Ovary (tissue), 9 donors: ENCODE results near the gene F12. TPM values are rescaled to one million over a fixed set of nuclear protein-coding genes. Genes with fewer than 3 reads are reported as not detected.

Experiments
- DNase-seq, 5 donors: peaks; one replicate each; pipeline ENCODE4 v3.0.0-alpha.2; 2019 to 2020
- H3K27ac ChIP-seq, 2 donors: fragments of 200-600 bp; one replicate each; pipeline versions ENCODE4 v1.5.1 to v1.8.0; 2019 to 2022
- H3K27me3 ChIP-seq: fragments of 200-600 bp; one replicate; pipeline ENCODE4 v1.8.0; 2022
- H3K36me3 ChIP-seq: fragments of 200-600 bp; sonication (generic); one replicate; pipeline ENCODE4 v1.5.1; 2019
- H3K4me1 ChIP-seq: one replicate; pipeline ENCODE4 v1.8.1; 2013; ENCODE audit warnings: mild to moderate bottlenecking, moderate library complexity; ENCODE audit not compliant: insufficient read depth
- H3K4me3 ChIP-seq: fragments of 200-600 bp; sonication (generic); one replicate; pipeline ENCODE4 v1.5.1; 2017
- H3K9me3 ChIP-seq, 2 donors: fragments of 200-600 bp in 1 of 2; sonication (generic) in 1 of 2; one replicate each; pipeline versions ENCODE4 v1.5.1 to v1.8.1; 2013 to 2019; ENCODE audit warnings: mild to moderate bottlenecking in 1 of 2, moderate library complexity in 1 of 2
- EP300 ChIP-seq: sonication (generic); formaldehyde crosslinking; IDR thresholded peaks from one replicate; pipeline ENCODE4 v1.6.1; 2017; ENCODE audit warnings: antibody characterized with exemption
- POLR2A ChIP-seq: fragments of 450-650 bp; IDR thresholded peaks from one replicate; pipeline ENCODE4 v1.6.1; 2017; ENCODE audit warnings: antibody characterized with exemption, mild to moderate bottlenecking, moderate library complexity
- WGBS, 3 donors: extraction: QIAGEN DNeasy Blood & Tissue Kit in 1 of 3; methylation state at CpG; one replicate each; pipeline versions ENCODE4 v1.1.5 to v1.1.7; 2013 to 2017; 5-methylcytosine and 5-hydroxymethylcytosine counted together
- intact Hi-C, 4 donors: fragments of 100-400 bp; cut with DNase I; formaldehyde crosslinking; loops; one replicate each; pipeline versions ENCODE4 v1.11.0 to v1.15.1; 2022 to 2023
- polyA plus RNA-seq, 2 donors: library from polyadenylated mRNA; stranded (reverse); fragments of 200-250 nt in 1 of 2; fragments of 350-450 nt in 1 of 2; fragmentation: Illumina TruSeq in 1 of 2; extraction: RNeasy Lipid Tissue Mini Kit (QIAGEN cat#74804) in 1 of 2; gene quantifications; one replicate each; pipeline ENCODE4 v1.2.3, GENCODE V29; 2013 to 2014
- total RNA-seq, 7 donors: library from RNA; depleted of rRNA in 2 of 7; stranded (reverse); fragments of >200 nt in 2 of 7; fragmentation: NEBNext Ultra II Directional in 3 of 7; extraction: Animal tissue kit (Norgen Biotek cat#: 25700) in 3 of 7; gene quantifications; one replicate each; pipeline versions ENCODE4 v1.1.0 to v1.2.4, GENCODE V29; 2016 to 2023
- TF ChIP-seq, protein P1 (sequence below), 3 donors: fragments of 450-650 bp in 2 of 3; fragments of 200-600 bp in 1 of 3; IDR thresholded peaks; one replicate each; pipeline versions ENCODE4 v1.5.1 to v1.8.0; 2016 to 2022; ENCODE audit warnings: antibody characterized with exemption in 3 of 3, mild to moderate bottlenecking in 1 of 3
- donor health status: DM: no; HTN: no; CAD: no; lungs with moderate emphysema.
- donor health status: DM: no; HTN: no; CAD: no.
- donor health status: Bipolar disorder and iron deficiency.
- donor health status: DM: yes; HTN: yes; CAD: no.
- donor health status: DM: no; HTN: no; CAD: no.
- donor health status: DM: yes; HTN: yes; CAD: no.

Gene F12
- total and polyA plus RNA-seq, 9 donors: 0.28 to 1.7 TPM; not detected in 7

DNA sequence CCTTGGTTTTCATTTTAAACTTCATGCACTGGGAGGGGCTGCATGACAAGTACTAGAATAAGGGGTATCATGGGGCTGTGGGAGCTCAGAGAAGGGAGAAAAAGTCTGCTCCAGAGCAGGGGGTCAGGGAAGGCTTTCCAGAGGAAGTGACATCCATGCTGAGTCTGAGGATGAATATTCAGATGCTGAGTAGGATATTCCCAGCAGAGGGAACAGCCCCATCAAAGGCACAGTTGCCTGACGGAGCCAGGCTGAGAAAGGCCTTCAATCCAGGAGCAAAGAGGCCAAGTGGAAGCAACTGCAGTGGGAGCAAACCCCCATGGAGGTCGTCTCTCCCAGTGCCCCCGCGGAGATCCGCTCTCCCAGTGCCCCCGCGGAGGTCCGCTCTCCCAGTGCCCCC, 13.3 kb downstream of the F12 start:
- H3K4me3 ChIP-seq: no peak overlapping the region
- H3K27me3 ChIP-seq: peaks cover 5% of the 10 kb centered on the region
- H3K27ac ChIP-seq: no peak overlapping the region
- H3K4me1 ChIP-seq: peaks cover 3% of the 10 kb centered on the region
- TF ChIP-seq POLR2A: no peak
- TF ChIP-seq EP300: no peak
- TF ChIP-seq, protein P1, sequence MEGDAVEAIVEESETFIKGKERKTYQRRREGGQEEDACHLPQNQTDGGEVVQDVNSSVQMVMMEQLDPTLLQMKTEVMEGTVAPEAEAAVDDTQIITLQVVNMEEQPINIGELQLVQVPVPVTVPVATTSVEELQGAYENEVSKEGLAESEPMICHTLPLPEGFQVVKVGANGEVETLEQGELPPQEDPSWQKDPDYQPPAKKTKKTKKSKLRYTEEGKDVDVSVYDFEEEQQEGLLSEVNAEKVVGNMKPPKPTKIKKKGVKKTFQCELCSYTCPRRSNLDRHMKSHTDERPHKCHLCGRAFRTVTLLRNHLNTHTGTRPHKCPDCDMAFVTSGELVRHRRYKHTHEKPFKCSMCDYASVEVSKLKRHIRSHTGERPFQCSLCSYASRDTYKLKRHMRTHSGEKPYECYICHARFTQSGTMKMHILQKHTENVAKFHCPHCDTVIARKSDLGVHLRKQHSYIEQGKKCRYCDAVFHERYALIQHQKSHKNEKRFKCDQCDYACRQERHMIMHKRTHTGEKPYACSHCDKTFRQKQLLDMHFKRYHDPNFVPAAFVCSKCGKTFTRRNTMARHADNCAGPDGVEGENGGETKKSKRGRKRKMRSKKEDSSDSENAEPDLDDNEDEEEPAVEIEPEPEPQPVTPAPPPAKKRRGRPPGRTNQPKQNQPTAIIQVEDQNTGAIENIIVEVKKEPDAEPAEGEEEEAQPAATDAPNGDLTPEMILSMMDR (IDR thresholded peaks at IDR 0.05): no peak
- intact Hi-C loops: no loop called here
- WGBS, 3 donors: 30 to 70% (median 58%) methylated on average over 8 of the region's 8 CpGs
- H3K9me3 ChIP-seq: no peaks in the 10 kb centered on the region
- DNase-seq: no peak
- no peaks in the 10 kb centered on the region for H3K36me3 ChIP-seq

DNA sequence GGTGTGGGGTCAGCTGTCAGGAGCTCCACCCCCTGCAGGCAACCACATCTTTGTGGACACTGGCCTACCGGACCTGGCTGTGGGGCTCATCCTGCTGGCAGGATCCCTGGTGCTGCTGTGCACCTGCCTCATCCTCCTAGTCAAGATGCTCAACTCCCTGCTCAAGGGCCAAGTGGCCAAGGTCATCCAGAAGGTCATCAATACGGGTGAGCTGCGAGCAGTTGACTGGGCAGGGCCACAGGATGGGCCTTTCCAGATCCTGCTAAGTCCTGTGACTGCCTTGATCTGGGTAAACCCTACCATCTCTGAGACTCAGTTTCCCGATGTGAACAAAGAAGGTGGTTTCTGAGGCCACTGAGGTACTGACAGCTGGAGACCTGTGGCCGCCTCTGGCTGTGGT, 15.4 kb downstream of the F12 start:
- Histone ChIP-seq H3K27ac (no peak overlapping the region), H3K4me3 (no peak overlapping the region), H3K9me3 (no peaks in the 10 kb centered on the region), H3K27me3 (peaks cover 4% of the 10 kb centered on the region), H3K4me1 (no peaks in the 10 kb centered on the region), H3K36me3 (no peaks in the 10 kb centered on the region)
- no peak for DNase-seq
- intact Hi-C loops: loop anchor here in 2 of 4 donors (5.0 kb wide), 2 partner anchors 58 to 108 kb away; no protein-coding TSS in a partner anchor
- 62 to 67% (median 65%) methylated on average over 5 of the region's 5 CpGs for WGBS, 3 donors
- no peak for TF ChIP-seq POLR2A

DNA sequence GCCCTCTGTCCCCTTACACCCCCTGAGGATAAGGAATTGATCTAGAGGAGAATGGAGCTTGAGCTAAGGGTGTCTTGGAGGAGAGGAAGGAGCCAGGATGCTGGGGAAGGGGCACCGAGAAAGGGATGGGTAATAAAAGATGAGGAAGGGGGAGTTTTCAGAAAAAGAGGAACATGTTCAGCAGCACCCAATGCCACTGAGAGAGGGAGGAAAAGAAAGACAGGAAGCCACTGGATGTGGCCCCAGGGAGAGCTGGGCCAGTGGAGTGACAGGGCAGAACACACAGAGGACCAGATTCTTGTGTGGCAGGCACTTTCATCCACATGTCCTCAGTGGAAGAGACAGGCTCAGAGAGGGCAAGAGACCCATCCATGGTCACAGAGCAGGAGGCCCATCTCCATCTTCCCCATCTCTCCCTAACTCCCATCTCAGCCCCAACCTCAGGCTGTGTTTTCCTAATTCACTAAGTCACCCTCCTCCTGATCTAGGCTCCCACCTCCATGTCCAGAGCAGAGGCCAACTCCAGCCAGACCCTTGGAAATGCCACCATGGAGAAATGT, 16.1 kb downstream of the F12 start:
- Histone ChIP-seq H3K27me3 (peaks cover under 1% of the 10 kb centered on the region), H3K9me3 (no peaks in the 10 kb centered on the region), H3K4me1 (no peaks in the 10 kb centered on the region), H3K4me3 (no peak overlapping the region), H3K27ac (no peak overlapping the region), H3K36me3 (no peaks in the 10 kb centered on the region)
- TF ChIP-seq EP300 (no peak), POLR2A (no peak)
- TF ChIP-seq, protein P1 (IDR thresholded peaks at IDR 0.05): no peak
- DNase-seq: no peak
- 73 to 81% (median 79%) methylated on average over 1 of the region's 1 CpG for WGBS, 3 donors
- intact Hi-C loops: loop anchor here in 2 of 4 donors (5.0 kb wide), 2 partner anchors 59 to 109 kb away; no protein-coding TSS in a partner anchor

GRCh38 chr5:177392765-177393164, 16.6 kb downstream of the F12 start:
- Histone ChIP-seq H3K4me1 (no peaks in the 10 kb centered on the region), H3K9me3 (no peaks in the 10 kb centered on the region), H3K27me3 (no peaks in the 10 kb centered on the region), H3K36me3 (no peaks in the 10 kb centered on the region), H3K27ac (no peak overlapping the region), H3K4me3 (no peak overlapping the region)
- TF ChIP-seq, protein P1 (IDR thresholded peaks at IDR 0.05): no peak
- no peak for TF ChIP-seq POLR2A
- no peak for TF ChIP-seq EP300
- no peak for DNase-seq
- WGBS, 3 donors: 81 to 90% (median 83%) methylated on average over 5 of the region's 5 CpGs
- intact Hi-C loops: loop anchor here in 2 of 4 donors (5.0 kb wide), 2 partner anchors 60 to 110 kb away; no protein-coding TSS in a partner anchor
